Left ventricle myocardium superior (tissue), 1 donor: ENCODE data around the gene FEZF2. TPM values are rescaled to one million over a fixed set of nuclear protein-coding genes. Genes with fewer than 3 reads are reported as not detected.

Experiments
- ATAC-seq: fragments of 200-7000 bp; cut with Tn5 transposase; one replicate; pipeline ENCODE4 v1.9.1; 2020; ENCODE audit warnings: mild to moderate bottlenecking, moderate library complexity
- DNase-seq: peaks from one replicate; pipeline ENCODE4 v3.0.0-alpha.2; 2020
- intact Hi-C: fragments of 100-400 bp; cut with micrococcal nuclease; formaldehyde crosslinking; loops from one replicate; pipeline ENCODE4 v1.11.0; 2022
- long read RNA-seq: library from polyadenylated mRNA; unstranded; transcript quantifications from one replicate; pipeline ENCODE4 v2.0.0, GENCODE V29; 2021
- total RNA-seq: library from RNA; stranded (reverse); fragmentation: NEBNext Ultra II Directional; extraction: Animal tissue kit (Norgen Biotek cat#: 25700); gene quantifications from one replicate; pipeline ENCODE4 v1.2.1, GENCODE V29; 2021
- donor health status: DM: no; HTN: yes; CAD: no; lungs with severe emphysema.

The FEZF2 gene
- total RNA-seq: not detected
- long read RNA-seq: 0 reads

DNA sequence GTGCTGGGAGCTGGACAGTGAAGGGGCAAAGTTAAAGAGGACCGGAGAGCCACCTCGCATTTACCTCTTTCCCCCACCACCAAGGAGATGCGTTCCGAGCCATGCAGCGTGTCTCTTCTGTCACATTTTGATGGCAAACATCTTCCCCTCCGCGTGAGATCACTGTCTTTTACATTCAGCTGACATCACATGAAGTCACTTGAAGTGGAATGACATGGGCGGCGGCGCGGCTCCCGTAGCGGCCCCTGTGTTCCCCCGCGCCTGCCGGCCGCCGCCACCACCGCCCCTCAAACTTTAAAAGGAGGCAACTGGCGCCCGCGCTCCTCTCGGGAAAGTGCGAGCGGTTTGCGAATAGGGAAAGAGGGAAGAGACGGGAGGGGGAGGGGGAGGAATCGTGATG is at the start of gene FEZF2:
TSS of gene FEZF2 (minus strand) at position 336 of the 400 bp plus-strand sequence. CDS start 682 bp downstream, outside the sequence.
- ATAC-seq (no peak), DNase-seq (no peak)
- intact Hi-C loops: no loop called here

DNA sequence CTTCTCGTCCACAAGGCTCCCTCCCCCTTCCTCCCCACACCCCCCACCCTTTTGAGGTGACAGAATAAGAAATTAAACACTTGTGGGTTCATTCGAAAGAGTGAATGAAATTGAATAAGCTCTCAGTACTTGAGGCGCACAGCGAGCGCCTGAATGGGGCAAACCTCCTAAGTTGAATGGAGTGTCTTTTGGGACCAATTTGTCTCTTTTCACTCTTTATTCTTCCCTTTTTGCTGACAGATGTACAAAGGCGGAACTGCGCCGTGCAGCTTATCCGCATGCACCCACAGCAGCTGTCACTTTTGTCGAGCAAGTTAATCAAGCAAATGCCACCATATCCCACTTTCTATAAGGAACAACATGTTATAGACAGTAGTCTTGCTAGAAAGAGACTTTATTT is 47.9 kb upstream of the FEZF2 start:
- DNase-seq (no peak), ATAC-seq (no peak)
- intact Hi-C loops: no loop called here

DNA sequence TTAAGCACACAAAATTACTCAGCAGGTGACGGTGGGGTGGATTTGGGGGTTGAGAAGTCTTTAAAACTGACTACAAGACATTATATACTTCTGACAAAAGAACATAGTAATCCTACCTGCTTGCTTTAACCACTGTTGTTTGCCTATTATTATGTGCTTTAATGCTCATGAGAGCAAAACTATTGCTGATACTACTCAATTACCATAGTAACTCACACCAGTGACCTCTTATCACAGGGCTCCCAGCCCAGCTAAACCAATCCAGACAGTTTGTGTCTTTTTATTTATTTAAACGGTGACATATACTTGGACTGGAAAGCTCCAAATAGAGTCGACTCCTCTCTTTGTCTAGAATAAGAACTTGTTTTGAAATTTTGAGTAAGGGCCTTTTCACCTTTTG is 42.8 kb upstream of the FEZF2 start:
- ATAC-seq: no peak
- intact Hi-C loops: no loop called here
- DNase-seq: no peak

DNA sequence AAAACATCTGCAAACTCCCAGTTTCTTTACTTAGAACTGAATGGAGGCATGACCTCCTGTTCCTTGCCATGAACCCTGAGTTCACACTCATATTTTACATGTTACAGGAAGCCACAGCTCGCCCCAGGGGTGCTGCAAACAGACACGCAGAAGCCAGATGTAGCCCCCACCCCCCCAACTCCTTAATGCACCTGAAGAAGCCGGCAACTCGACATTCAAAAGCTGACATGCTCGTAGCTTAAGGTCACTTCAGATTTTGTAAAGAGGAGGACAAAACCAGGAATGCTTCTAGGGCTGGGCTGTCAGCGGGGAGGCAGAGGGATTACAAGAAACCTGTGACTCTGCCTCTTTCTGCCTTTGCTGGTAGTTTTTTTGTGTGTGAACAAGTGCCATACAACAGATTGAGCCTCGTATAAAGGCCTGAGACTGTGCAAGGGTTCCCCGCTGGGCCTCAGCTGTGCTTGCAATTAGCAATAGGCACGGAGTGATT is 42.0 kb upstream of the FEZF2 start:
- intact Hi-C loops: no loop called here

DNA sequence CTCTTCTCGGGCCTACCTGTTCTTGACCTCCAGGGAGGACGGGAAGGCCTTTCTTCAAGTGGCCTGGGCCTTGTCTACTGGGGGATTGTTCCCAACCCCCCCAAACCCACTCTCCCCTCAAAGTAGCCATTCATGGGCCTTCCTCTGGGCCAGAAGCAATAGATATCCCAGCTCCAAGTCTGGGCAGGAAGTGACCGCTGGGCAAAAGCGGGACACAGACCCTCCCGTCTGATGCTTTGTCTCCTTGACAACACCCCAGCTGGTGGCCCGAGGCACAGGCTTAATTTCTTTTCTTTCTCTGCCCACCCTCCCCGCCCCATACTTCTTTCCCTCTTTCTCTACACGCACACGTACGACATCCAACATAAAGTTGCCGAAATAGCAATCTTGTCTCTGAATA is 41.4 kb upstream of the FEZF2 start:
- ATAC-seq: no peak
- intact Hi-C loops: no loop called here
- no peak for DNase-seq

More for the DNA sequence above, 42.0 kb upstream of the FEZF2 start:
- DNase-seq: no peak
- ATAC-seq: no peak

DNA sequence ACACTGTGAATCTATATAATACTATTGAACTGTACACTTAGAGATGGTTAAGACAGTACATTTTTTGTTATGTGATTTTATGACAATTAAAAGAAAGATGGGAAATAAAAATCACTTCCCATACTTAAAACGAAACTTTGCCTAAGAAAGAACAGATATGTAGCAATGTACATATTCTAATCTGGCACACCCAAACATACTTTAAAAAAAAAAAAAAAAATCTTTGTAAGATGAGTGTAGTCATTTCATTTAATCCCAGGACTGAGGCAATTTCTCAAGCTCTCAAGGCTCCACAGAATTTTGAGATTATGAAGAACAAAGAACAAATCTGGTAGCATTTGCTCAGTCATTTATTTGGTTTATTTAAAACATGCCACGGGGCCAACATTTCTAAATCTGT is 40.3 kb upstream of the FEZF2 start:
- ATAC-seq: no peak
- intact Hi-C loops: no loop called here

DNA sequence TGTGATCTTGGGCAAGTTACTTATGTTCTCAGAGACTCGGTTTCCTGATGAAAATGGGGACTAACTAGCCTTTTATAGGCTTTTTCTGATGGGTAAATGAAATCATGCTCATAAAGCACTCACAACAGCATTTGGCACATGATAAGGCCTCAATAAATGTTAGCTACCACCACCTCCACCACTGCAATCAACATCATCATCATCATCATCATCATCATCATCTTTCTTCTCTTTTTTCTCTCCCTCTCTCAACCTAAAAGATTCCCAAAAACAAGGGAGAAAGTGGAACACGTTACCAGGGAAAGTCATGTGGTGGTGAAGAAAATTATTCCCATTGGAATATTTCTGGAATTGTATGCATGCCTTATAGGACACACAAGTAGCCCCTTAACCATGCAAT is 33.6 kb upstream of the FEZF2 start:
- no peak for ATAC-seq
- DNase-seq: no peak
- intact Hi-C loops: no loop called here

More for the DNA sequence above, 40.3 kb upstream of the FEZF2 start:
- DNase-seq: no peak

DNA sequence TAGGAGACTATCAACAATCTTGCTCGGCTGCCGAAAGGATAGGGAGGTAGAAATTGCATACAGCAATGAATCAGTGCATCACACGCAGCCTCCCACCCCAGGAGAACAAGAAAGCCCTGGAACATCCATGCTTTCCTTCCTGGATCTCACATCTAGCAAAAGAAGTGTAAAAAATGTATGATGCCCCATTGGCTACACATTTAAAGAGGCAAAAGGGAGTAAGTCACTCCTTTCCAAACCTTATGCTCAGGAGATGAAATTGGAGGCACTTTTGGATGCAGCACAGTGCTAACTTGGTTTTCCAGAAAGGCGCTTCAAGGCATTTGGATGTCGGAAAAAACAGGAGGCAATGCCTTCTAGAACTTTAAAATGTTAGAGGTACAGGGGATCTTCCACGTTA is 32.2 kb upstream of the FEZF2 start:
- DNase-seq (no peak), ATAC-seq (no peak)
- intact Hi-C loops: no loop called here

DNA sequence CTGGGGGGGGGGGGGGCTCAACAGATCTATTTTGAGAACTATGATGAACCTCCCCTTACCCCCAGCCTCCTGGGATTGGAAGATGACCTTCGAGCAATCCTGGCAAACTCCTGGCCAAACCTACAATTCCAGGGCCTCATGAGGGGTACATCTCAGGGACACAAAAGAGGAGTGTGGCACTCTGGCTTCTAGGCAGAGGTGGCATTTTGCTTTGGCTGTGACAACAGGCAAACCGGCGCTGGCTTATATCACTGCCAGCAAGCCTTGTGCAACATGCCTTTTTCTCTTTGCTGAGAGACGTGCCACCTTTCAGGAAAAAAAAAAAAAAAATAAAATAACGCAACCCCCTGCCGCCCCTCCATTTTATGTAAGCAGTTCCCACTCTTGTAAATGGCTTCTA is 31.8 kb upstream of the FEZF2 start:
- ATAC-seq (peak; percentile 45), DNase-seq (no peak)
- intact Hi-C loops: no loop called here

DNA sequence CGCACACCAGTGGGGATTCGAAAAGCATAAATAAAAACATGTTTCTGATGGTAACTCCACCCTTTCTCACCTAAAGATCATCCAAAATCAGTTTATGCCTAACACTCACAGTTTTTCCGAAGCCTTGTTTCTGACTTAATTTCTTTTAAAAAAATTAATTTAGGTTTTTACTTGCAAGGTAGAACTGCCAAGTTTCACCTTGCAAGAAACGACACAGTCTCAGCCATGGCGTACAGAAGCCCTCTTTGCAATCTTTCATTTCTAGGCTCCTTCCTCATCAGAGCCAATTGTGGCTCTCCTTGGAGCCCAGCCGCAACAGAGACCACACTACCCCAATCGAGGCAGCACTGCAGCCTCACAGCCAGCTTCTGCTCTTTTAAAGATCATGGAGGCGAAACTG is 31.0 kb upstream of the FEZF2 start:
- ATAC-seq (no peak), DNase-seq (no peak)
- intact Hi-C loops: no loop called here

DNA sequence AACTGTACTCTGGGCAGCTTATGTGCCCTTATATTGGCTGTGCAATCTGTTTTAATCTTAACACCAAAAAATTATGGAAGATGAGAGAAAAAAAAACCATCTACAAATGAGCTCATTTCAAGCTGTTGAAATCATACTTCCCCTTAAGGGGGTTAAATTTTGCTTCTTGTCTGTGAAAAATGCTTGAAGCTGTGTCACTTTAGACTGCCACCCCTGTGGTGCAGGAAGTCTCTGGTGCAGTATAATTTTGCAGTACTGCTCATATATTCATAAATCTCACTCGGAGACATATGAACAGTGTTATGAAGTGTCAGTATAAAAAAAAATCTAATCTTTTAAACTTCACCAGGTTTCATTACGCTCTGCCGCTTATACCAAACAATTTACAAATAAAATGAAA is 30.4 kb upstream of the FEZF2 start:
- DNase-seq (no peak), ATAC-seq (no peak)
- intact Hi-C loops: no loop called here

DNA sequence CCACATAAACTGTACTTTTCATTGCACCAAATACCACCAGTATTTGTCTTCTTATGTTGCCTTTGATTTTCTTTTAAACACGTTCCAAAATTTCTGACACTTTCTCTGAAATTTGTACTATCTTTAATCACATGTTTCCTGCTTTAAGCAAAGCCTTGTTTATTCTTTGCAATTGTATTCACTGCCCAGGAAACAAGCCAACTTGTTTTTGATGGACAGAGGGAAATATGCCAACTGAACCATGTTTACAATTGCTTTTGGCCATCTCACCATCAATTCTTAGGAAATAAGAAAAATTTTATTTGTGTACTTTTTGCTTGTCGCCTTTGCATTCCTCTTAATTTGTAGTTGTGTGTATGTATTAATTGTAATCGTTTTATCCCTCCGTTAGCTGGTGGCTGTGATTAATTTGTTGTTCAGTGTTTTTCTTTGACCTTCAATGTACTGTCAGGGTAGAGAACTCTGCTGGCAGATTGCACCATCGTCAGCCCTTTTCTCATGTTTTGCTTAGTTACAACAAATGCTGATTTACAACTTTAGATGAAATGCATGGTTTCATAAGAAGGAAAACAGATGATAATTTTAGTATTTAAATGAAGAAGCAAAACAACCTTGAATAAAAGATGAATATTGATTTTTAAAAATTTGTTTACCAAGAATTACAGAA is 19.4 kb upstream of the FEZF2 start:
- intact Hi-C loops: no loop called here
- no peak for ATAC-seq
- no peak for DNase-seq

DNA sequence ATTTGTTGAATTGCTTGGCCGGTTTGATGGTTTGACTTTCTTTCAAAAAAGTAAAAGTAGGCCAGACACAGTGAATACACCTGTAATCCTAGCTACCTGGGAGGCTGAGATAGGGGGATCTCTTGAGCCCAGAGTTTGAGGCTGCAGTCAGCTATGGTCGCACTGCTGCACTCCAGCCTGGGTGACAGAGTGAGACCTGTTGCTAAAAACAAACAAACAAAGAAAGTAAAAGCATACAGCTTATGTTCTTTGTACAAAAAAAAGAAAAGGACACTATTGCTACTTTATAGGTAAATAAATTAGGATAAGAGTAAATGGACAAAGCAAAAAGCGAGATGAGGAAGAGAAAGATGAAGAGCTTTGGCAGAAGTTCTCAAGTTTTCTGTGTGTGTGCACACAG is 13.9 kb upstream of the FEZF2 start:
- DNase-seq (no peak), ATAC-seq (no peak)
- intact Hi-C loops: no loop called here

DNA sequence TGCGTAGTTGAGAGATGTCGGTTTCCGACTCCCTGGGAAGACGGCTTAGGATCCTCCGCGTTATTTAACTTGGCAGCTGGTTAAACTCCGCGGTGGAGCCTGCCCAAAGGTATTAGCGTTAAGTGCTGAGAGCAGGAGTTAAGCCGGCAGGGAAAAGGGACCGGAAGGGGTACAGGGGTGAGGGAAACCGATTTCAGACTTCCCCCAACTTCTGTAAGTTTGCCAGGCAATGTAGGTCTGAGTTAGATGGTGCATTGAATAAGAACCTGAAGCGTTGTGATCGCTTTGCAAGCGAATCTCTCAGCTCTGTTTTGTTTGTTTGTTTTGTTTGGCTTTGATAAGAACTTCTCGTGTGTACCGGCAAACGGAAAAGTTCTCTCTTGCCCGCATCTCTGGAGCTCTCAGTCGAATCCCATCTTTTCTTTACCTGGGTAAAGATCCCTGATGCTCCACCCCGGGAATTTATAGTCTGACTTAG is 6.0 kb upstream of the FEZF2 start:
- DNase-seq: no peak
- intact Hi-C loops: no loop called here
- no peak for ATAC-seq

DNA sequence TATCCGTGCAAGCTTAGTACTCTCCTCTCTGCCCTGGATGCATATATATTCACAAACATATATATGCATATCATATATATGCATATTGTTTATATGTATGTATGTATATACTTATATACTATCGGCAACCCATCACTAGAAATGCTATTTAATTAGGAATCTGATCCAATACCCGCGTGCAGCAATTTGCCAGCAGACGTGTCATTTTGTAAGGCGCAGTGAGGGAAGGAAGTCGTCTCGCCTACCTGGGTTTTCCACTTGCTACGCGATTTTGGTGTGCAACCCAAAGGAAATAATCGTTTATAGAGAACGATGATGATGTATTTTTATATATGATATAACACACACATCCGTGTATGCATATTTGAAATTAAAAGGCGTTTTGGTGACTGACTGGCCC is 5.6 kb upstream of the FEZF2 start:
- no peak for ATAC-seq
- intact Hi-C loops: no loop called here

DNA sequence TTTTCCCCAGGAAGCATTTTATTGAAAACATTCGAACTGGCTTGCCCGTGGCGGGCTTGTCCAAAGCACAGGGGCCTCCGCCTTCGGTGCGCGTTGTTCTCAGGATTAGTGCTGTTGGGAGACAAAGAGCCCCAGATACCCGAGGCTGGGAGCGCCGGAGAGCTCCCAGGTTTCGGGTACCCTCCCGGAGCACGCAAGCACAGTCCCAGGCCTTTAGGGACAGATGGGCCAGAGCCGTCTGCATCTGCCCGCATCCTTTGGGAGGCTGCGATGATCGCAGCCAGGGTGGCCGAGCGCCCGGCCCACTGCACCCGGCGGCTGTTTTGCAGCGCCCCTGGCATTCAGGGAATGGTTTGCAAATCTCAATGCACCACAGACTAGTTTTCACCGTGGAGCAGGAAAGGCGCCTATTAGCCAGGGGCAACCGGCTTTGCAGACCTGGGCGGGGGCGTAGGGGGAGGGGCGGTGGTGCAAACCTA is 5.0 kb upstream of the FEZF2 start:
- intact Hi-C loops: no loop called here
- ATAC-seq (no peak), DNase-seq (no peak)

More for the DNA sequence above, 5.6 kb upstream of the FEZF2 start:
- no peak for DNase-seq

DNA sequence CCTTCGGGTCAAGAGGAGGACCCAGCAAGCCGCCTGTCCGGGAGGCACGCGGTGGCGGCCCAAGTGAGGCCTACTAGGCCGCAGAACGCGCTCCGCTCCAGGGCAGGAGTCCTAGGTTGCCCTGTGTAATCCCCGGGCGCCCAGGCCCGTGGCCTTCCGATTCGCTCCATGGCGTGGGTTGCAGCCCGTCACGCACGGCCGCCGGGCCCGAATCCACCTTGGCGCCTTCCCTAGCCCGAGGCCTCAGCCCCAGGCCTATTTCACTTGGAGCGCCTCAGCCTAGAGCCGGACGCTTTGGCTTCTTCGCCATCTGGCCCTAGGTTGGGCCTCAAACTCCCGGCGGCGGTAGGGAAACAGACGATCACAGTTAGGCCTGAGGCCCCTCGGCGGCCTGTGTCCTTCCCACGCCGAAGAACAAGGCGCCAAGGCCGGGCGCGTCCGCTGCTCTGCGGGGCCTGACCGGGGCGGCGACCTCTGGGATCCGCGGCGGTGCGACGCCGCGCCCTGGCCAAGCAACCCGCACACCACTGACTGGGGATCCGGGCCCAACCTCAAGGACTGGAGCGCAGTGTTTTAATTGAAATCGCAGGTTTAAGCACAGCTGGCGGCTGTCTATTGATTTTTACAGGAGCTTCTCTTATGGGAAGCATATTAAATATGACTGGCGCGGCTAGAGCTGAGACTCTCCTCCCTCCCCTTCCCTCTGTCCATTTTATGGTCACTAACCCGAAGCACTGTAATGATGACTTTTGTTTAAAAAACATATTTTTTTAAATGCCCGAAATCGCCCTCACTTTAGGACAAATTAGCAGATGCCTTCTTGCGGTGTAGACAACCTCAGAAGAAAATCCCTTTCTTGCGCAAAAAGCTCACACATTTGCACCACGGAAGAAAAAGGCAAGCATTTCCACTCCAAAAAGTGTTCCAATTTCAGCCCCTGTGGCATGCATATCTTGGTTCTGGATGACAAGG is 3.8 kb upstream of the FEZF2 start:
- ATAC-seq: no peak
- intact Hi-C loops: no loop called here
- DNase-seq: no peak

DNA sequence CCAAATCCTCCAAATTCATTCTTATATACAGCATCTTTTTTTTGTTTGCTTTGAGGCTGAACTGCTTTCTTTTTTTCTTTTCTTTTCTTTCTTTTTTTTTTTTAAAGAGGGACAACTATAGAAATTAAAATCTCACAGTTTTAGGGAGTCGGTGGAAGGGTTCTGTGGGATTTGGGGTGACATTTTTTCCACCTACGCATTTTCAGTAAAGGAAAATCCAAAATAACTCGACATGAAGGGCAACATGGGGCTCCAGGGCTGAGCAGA is 3.0 kb upstream of the FEZF2 start:
- DNase-seq (no peak), ATAC-seq (no peak)
- intact Hi-C loops: no loop called here

DNA sequence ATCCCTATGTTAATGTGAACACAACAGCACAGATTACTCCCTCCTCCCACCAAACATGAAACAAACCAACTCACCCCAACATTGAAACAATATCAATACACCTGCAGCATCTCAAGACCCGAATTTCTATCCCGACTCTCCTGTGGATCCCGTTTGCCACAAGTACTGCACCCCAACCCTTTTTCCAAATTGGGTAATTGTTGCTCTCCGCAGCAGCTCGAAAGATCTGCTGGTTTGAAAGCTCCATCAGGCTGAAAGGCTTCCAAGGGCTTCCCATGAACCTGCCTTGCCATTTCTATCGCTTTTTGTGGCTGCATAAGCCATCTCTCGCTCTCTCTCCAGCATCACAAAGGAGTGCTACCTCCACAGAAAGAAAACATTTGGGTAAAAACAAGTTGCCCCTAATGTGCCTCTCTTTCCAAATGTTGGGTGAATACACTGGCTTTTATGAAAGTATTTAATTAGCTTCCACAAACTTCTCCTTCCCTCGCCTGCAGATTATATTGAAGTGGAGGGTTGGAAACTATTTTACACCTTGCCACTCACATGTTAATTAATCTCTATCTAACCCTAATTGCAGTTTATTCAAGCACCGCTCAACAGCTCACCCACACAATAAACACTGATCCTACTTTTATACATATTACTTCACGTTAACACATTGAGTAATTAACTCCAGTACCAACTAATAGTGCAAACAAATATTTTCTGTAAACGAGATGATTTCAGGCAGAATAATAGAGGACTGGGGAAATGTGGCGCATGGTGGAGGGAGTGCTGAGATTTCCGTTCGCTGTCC is 2.5 kb upstream of the FEZF2 start:
- ATAC-seq: no peak
- intact Hi-C loops: no loop called here
- DNase-seq: no peak
